ENCODE measurements around the gene VAT1. TPM values are rescaled to one million over a fixed set of nuclear protein-coding genes. Genes with fewer than 3 reads are reported as not detected.

VAT1 gene
- polyA plus RNA-seq, 1 of the 3 experiments (the other 2 are of a cell fraction), result 170 TPM

DNA sequence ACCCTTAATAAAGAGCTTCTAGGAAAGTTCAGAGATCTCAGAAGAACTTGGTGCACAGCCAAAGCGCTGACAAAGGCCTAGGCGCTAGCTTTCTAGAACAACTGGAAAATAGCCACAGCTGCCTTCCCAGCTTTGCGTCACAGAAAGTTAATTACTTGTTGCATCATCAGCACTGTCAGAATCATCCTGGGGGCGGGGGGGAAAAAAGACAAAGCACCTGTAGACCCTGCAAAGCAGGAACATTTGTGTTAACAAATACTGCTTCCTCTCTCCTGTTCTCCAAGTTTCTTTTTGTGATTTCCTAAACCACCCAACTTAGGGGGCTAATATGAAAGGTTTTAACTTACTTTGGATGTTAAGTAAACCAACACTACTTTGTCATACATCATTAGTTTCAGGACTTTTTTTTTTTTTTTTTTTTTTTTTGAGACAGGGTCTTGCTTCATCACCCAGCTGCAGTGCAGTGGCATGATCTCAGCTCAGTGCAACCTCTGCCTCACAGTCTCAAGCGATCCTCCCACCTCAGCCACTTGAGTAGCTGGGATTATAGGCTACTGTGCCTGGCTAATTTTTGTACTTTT, 53.1 kb downstream of the VAT1 start:
- Histone ChIP-seq H3K79me2 (ENCODE audit: insufficient read depth) (peaks cover 2% of the 10 kb centered on the region), H3K27me3 (ENCODE audit: insufficient read depth) (no peaks in the 10 kb centered on the region), H2AFZ (ENCODE audit: low read depth) (no peak overlapping the region), H3K9me2 (no peaks in the 10 kb centered on the region), H3K36me3 (replicated peaks in 1 of 2; ENCODE audit: control insufficient read depth in 1 of 2, insufficient read depth in 2 of 2, low read length in 1 of 2) (no peaks in the 10 kb centered on the region), H3K4me2 (no peak overlapping the region), H3K4me1 (ENCODE audit: control insufficient read depth in 1 of 2, insufficient read depth in 2 of 2, low read depth in 1 of 2, low read length in 1 of 2) (no peaks in the 10 kb centered on the region; a peak in 1 of 4 replicates), H3K9ac (no peak overlapping the region), H3K27ac (ENCODE audit: low read depth in 2 of 2, low read length in 1 of 2) (no peak overlapping the region), H3F3A (replicated peaks; ENCODE audit: insufficient read depth) (peaks cover 19% of the 10 kb centered on the region), H3K4me3 (ENCODE audit: low read depth in 2 of 2, low read length in 1 of 2) (no peak overlapping the region), H3K9me3 (no peaks in the 10 kb centered on the region), H4K20me1 (ENCODE audit: insufficient read depth) (no peaks in the 10 kb centered on the region)
- DNase-seq, result no peak
- ChIA-PET CTCF (interaction anchor here (0.8 kb wide), 1 partner anchor 149 kb away, joined by 3 read pairs; no protein-coding TSS in a partner anchor), POLR2A (no interaction called here)
- TF ChIP-seq, protein P1, sequence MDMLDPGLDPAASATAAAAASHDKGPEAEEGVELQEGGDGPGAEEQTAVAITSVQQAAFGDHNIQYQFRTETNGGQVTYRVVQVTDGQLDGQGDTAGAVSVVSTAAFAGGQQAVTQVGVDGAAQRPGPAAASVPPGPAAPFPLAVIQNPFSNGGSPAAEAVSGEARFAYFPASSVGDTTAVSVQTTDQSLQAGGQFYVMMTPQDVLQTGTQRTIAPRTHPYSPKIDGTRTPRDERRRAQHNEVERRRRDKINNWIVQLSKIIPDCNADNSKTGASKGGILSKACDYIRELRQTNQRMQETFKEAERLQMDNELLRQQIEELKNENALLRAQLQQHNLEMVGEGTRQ (IDR thresholded peaks at IDR 0.05; ENCODE audit: borderline replicate concordance, low read depth, low read length), result no peak
- TF ChIP-seq MEF2A (IDR thresholded peaks at IDR 0.05; ENCODE audit: borderline replicate concordance, low read depth), result no peak
- TF ChIP-seq RCOR1 (IDR thresholded peaks at IDR 0.05; ENCODE audit: low read length), result no peak
- no peak for TF ChIP-seq RAD21 (IDR thresholded peaks at IDR 0.05; ENCODE audit: low read length)
- TF ChIP-seq SIN3A (IDR thresholded peaks at IDR 0.05; ENCODE audit: borderline replicate concordance, low read depth, low read length), result no peak
- TF ChIP-seq, protein P2, sequence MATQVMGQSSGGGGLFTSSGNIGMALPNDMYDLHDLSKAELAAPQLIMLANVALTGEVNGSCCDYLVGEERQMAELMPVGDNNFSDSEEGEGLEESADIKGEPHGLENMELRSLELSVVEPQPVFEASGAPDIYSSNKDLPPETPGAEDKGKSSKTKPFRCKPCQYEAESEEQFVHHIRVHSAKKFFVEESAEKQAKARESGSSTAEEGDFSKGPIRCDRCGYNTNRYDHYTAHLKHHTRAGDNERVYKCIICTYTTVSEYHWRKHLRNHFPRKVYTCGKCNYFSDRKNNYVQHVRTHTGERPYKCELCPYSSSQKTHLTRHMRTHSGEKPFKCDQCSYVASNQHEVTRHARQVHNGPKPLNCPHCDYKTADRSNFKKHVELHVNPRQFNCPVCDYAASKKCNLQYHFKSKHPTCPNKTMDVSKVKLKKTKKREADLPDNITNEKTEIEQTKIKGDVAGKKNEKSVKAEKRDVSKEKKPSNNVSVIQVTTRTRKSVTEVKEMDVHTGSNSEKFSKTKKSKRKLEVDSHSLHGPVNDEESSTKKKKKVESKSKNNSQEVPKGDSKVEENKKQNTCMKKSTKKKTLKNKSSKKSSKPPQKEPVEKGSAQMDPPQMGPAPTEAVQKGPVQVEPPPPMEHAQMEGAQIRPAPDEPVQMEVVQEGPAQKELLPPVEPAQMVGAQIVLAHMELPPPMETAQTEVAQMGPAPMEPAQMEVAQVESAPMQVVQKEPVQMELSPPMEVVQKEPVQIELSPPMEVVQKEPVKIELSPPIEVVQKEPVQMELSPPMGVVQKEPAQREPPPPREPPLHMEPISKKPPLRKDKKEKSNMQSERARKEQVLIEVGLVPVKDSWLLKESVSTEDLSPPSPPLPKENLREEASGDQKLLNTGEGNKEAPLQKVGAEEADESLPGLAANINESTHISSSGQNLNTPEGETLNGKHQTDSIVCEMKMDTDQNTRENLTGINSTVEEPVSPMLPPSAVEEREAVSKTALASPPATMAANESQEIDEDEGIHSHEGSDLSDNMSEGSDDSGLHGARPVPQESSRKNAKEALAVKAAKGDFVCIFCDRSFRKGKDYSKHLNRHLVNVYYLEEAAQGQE (IDR thresholded peaks at IDR 0.05; ENCODE audit: low read depth, low read length), result no peak
- TF ChIP-seq, protein P3, sequence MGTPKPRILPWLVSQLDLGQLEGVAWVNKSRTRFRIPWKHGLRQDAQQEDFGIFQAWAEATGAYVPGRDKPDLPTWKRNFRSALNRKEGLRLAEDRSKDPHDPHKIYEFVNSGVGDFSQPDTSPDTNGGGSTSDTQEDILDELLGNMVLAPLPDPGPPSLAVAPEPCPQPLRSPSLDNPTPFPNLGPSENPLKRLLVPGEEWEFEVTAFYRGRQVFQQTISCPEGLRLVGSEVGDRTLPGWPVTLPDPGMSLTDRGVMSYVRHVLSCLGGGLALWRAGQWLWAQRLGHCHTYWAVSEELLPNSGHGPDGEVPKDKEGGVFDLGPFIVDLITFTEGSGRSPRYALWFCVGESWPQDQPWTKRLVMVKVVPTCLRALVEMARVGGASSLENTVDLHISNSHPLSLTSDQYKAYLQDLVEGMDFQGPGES (IDR thresholded peaks at IDR 0.05; ENCODE audit: low read depth, low read length), result no peak
- TF ChIP-seq SMC3 (IDR thresholded peaks at IDR 0.05; ENCODE audit: low read depth, low read length), result no peak
- TF ChIP-seq, protein P4, sequence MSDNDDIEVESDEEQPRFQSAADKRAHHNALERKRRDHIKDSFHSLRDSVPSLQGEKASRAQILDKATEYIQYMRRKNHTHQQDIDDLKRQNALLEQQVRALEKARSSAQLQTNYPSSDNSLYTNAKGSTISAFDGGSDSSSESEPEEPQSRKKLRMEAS (IDR thresholded peaks at IDR 0.05; ENCODE audit: low read depth), result no peak
- TF ChIP-seq GABPA (IDR thresholded peaks at IDR 0.05; ENCODE audit: low read depth), result no peak
- WGBS (ENCODE audit: low lambda C conversion rate), result 71% methylated on average over 5 of the region's 5 CpGs

All from SK-N-SH (cell line).